C4-2B (cell line): Measurements from ENCODE around the gene SNRK.

Source experiments
- ZFX ChIP-seq: fragments of 450-650 bp; IDR thresholded peaks from 2 replicates; pipeline ENCODE4 v1.6.1; 2017
- TF ChIP-seq, protein P1 (sequence below): fragments of 450-650 bp; conservative IDR thresholded peaks from 2 replicates; pipeline ENCODE4 v1.5.1; 2017; ENCODE audit warnings: mild to moderate bottlenecking

- TF ChIP-seq, protein P1, sequence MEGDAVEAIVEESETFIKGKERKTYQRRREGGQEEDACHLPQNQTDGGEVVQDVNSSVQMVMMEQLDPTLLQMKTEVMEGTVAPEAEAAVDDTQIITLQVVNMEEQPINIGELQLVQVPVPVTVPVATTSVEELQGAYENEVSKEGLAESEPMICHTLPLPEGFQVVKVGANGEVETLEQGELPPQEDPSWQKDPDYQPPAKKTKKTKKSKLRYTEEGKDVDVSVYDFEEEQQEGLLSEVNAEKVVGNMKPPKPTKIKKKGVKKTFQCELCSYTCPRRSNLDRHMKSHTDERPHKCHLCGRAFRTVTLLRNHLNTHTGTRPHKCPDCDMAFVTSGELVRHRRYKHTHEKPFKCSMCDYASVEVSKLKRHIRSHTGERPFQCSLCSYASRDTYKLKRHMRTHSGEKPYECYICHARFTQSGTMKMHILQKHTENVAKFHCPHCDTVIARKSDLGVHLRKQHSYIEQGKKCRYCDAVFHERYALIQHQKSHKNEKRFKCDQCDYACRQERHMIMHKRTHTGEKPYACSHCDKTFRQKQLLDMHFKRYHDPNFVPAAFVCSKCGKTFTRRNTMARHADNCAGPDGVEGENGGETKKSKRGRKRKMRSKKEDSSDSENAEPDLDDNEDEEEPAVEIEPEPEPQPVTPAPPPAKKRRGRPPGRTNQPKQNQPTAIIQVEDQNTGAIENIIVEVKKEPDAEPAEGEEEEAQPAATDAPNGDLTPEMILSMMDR, result no peak
- TF ChIP-seq ZFX, result no peak
Observed at GRCh38 chr3:43285644-43286043, 696 bp upstream of the SNRK start.
